Ishikawa (cell line): ENCODE measurements around the gene CUL9.

Experiments used
- EP300 ChIP-seq: IDR thresholded peaks from 2 replicates; pipeline ENCODE4 v1.6.1; 2012; ENCODE audit warnings: borderline replicate concordance
- NFIC ChIP-seq: IDR thresholded peaks from 2 replicates; pipeline ENCODE4 v1.6.1; 2012
- RAD21 ChIP-seq: IDR thresholded peaks from 2 replicates; pipeline ENCODE4 v1.6.1; 2012; ENCODE audit warnings: low read depth
- TAF1 ChIP-seq: IDR thresholded peaks from 2 replicates; pipeline ENCODE4 v1.6.1; 2012; ENCODE audit warnings: low read depth, mild to moderate bottlenecking
- YY1 ChIP-seq: IDR thresholded peaks from 2 replicates; pipeline ENCODE4 v1.6.1; 2012; ENCODE audit warnings: low read depth
- ZBTB7A ChIP-seq: IDR thresholded peaks from 2 replicates; pipeline ENCODE4 v1.6.1; 2012; ENCODE audit warnings: low read depth
- TF ChIP-seq, protein P1 (sequence below): IDR thresholded peaks from 2 replicates; pipeline ENCODE4 v1.6.1; 2012; ENCODE audit warnings: low read depth, mild to moderate bottlenecking
- TF ChIP-seq, protein P2 (sequence below): IDR thresholded peaks from 2 replicates; pipeline ENCODE4 v1.6.1; 2012

DNA sequence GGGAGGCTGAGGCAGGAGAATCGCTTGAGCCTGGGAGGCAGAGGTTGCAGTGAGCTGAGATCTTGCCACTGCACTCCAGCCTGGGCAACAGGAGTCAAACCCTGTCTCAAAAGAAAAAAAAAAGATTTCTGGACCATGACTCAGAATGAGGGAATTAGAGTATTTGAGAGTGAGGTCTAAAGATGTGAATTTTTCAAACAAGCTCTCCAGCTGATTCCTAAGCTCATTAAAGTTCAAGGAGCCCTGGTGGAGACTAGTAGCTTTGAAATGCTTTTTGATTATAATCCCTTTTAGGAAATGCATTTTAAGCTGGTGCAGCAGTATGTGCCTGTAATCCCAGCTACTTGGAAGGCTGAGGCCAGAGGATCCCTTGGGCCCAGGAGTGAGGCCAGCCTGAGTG, 32.7 kb upstream of the CUL9 start:
- TF ChIP-seq YY1 (no peak), EP300 (no peak), NFIC (no peak), RAD21 (no peak), TAF1 (no peak), ZBTB7A (no peak)
- TF ChIP-seq, protein P1, sequence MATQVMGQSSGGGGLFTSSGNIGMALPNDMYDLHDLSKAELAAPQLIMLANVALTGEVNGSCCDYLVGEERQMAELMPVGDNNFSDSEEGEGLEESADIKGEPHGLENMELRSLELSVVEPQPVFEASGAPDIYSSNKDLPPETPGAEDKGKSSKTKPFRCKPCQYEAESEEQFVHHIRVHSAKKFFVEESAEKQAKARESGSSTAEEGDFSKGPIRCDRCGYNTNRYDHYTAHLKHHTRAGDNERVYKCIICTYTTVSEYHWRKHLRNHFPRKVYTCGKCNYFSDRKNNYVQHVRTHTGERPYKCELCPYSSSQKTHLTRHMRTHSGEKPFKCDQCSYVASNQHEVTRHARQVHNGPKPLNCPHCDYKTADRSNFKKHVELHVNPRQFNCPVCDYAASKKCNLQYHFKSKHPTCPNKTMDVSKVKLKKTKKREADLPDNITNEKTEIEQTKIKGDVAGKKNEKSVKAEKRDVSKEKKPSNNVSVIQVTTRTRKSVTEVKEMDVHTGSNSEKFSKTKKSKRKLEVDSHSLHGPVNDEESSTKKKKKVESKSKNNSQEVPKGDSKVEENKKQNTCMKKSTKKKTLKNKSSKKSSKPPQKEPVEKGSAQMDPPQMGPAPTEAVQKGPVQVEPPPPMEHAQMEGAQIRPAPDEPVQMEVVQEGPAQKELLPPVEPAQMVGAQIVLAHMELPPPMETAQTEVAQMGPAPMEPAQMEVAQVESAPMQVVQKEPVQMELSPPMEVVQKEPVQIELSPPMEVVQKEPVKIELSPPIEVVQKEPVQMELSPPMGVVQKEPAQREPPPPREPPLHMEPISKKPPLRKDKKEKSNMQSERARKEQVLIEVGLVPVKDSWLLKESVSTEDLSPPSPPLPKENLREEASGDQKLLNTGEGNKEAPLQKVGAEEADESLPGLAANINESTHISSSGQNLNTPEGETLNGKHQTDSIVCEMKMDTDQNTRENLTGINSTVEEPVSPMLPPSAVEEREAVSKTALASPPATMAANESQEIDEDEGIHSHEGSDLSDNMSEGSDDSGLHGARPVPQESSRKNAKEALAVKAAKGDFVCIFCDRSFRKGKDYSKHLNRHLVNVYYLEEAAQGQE, result no peak
- TF ChIP-seq, protein P2, sequence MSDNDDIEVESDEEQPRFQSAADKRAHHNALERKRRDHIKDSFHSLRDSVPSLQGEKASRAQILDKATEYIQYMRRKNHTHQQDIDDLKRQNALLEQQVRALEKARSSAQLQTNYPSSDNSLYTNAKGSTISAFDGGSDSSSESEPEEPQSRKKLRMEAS, result no peak
